KOPT-K1 (cell line): ENCODE data around the gene CELSR1.
"Not testable (repeated sequence)": the region's sequence is repeated elsewhere in the genome, so short reads cannot be mapped to it uniquely, and the experiment has no call there.

Source experiments
- H3K27ac ChIP-seq: fragments of 200-600 bp; sonication (generic); 2 replicates; pipeline ENCODE4 v1.5.1; 2016; ENCODE audit warnings: antibody characterized with exemption, mild to moderate bottlenecking, low read depth, low read length; ENCODE audit not compliant: poor library complexity, severe bottlenecking
- H3K36me3 ChIP-seq: fragments of 200-600 bp; sonication (generic); 2 replicates; pipeline ENCODE4 v1.5.1; 2017; ENCODE audit warnings: antibody characterized with exemption, mild to moderate bottlenecking, low read length, moderate library complexity; ENCODE audit not compliant: insufficient read depth
- H3K9me3 ChIP-seq: fragments of 200-600 bp; sonication (generic); 2 replicates; pipeline ENCODE4 v1.5.1; 2017; ENCODE audit warnings: antibody characterized with exemption, low read length, mild to moderate bottlenecking; ENCODE audit not compliant: insufficient read depth, poor library complexity, severe bottlenecking

CELSR1 gene

GRCh38 chr22:46323162-46323561, 214.3 kb downstream of the CELSR1 start:
- Histone ChIP-seq H3K27ac (no peak overlapping the region), H3K36me3 (peaks cover 100% of the 10 kb centered on the region), H3K9me3 (no peaks in the 10 kb centered on the region)

GRCh38 chr22:46322711-46323110, 214.7 kb downstream of the CELSR1 start:
- Histone ChIP-seq H3K27ac (no peak overlapping the region), H3K9me3 (no peaks in the 10 kb centered on the region), H3K36me3 (peaks cover 100% of the 10 kb centered on the region)

- H3K36me3 ChIP-seq = peaks cover 100% of the 10 kb centered on the region
- no peak overlapping the region for H3K27ac ChIP-seq
- no peaks in the 10 kb centered on the region for H3K9me3 ChIP-seq
Observed at GRCh38 chr22:46320716-46321386, 216.6 kb downstream of the CELSR1 start.

GRCh38 chr22:46320166-46320710, 217.2 kb downstream of the CELSR1 start:
- Histone ChIP-seq H3K27ac (no peak overlapping the region), H3K9me3 (no peaks in the 10 kb centered on the region), H3K36me3 (peaks cover 100% of the 10 kb centered on the region)

GRCh38 chr22:46319319-46319718, 218.1 kb downstream of the CELSR1 start:
- Histone ChIP-seq H3K36me3 (peaks cover 100% of the 10 kb centered on the region), H3K27ac (no peak overlapping the region), H3K9me3 (no peaks in the 10 kb centered on the region)

- no peak overlapping the region for H3K27ac ChIP-seq
- peaks cover 100% of the 10 kb centered on the region for H3K36me3 ChIP-seq
- H3K9me3 ChIP-seq = no peaks in the 10 kb centered on the region
Observed at GRCh38 chr22:46318576-46318975, 218.8 kb downstream of the CELSR1 start.

- Histone ChIP-seq H3K27ac (no peak overlapping the region), H3K9me3 (no peaks in the 10 kb centered on the region), H3K36me3 (peaks cover 99% of the 10 kb centered on the region)
Observed at GRCh38 chr22:46317646-46318045, 219.8 kb downstream of the CELSR1 start.

- no peak overlapping the region for H3K27ac ChIP-seq
- no peaks in the 10 kb centered on the region for H3K9me3 ChIP-seq
- peaks cover 99% of the 10 kb centered on the region for H3K36me3 ChIP-seq
Observed at GRCh38 chr22:46315976-46316375, 221.4 kb downstream of the CELSR1 start.

GRCh38 chr22:46312848-46313247, 224.6 kb downstream of the CELSR1 start:
- peaks cover 99% of the 10 kb centered on the region for H3K36me3 ChIP-seq
- H3K27ac ChIP-seq, H3K9me3 ChIP-seq: not testable (repeated sequence)

- no peak overlapping the region for H3K27ac ChIP-seq
- peaks cover 99% of the 10 kb centered on the region for H3K36me3 ChIP-seq
- H3K9me3 ChIP-seq = no peaks in the 10 kb centered on the region
Observed at GRCh38 chr22:46312056-46312455, 225.4 kb downstream of the CELSR1 start.
